LNCAP (cell line): ENCODE data around the gene UBXN7.

Experiments used
- TF ChIP-seq, protein P1 (sequence below): fragments of 450-650 bp; IDR thresholded peaks from 2 replicates; pipeline ENCODE4 v1.5.1; 2017; ENCODE audit warnings: mild to moderate bottlenecking

The UBXN7 gene

DNA sequence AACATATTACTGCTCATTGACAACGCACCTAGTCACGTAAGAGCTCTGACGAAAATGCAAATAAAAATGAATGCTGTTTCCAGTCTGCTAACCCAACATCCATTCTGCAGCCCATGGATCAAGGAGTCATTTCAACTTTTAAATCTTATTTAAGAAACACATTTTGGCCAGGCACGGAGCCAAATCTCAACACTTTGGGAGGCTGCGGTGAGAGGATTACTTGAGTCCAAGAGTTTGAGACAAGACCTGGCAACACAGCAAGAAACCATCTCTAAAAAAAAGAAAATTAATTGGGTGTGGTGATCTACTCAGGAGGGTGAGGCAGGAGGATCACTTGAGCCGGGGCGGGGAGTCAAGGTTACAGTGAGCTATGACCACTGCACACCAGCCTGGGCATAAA lies 71.6 kb downstream of the UBXN7 start:
- TF ChIP-seq, protein P1, sequence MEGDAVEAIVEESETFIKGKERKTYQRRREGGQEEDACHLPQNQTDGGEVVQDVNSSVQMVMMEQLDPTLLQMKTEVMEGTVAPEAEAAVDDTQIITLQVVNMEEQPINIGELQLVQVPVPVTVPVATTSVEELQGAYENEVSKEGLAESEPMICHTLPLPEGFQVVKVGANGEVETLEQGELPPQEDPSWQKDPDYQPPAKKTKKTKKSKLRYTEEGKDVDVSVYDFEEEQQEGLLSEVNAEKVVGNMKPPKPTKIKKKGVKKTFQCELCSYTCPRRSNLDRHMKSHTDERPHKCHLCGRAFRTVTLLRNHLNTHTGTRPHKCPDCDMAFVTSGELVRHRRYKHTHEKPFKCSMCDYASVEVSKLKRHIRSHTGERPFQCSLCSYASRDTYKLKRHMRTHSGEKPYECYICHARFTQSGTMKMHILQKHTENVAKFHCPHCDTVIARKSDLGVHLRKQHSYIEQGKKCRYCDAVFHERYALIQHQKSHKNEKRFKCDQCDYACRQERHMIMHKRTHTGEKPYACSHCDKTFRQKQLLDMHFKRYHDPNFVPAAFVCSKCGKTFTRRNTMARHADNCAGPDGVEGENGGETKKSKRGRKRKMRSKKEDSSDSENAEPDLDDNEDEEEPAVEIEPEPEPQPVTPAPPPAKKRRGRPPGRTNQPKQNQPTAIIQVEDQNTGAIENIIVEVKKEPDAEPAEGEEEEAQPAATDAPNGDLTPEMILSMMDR, result no peak

DNA sequence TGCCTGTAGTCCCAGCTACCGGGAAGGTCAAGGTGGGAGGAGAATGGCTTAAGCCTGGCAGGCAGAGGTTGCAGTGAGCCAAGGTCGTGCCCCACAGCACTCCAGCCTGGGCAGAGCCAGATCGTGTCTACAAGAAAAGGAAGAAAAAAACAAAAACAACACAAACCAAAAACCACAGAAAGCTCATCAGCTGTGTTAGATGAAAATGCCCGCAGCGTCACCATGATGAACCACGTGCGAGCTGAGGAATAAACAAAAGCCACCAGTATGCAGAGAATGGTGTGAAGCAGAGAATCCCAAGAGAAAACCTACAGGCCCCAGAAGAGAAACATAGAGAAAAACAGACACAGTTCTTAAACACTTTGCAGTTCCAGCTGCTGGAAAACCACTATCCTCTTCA lies 74.3 kb downstream of the UBXN7 start:
- TF ChIP-seq, protein P1, result no peak

DNA sequence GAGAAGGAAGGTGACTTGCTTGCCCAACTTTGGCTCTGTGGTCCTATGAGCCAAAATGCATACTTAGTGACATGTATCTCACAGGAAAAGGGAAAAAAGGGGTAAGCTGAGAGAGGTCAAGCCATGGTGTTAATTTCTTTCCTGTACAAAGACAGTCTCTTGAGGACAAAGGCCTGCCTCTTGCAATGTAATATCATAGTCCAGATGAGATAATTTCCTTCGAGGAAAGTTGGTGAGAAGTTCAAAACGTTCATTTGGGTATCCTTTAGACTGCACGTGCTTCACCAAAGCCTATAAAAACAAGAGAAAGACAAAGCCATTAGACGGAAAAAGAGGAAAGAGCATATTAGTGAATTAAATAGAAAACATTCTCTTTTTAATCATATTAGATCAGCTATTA lies 75.7 kb downstream of the UBXN7 start:
- TF ChIP-seq, protein P1, result no peak

DNA sequence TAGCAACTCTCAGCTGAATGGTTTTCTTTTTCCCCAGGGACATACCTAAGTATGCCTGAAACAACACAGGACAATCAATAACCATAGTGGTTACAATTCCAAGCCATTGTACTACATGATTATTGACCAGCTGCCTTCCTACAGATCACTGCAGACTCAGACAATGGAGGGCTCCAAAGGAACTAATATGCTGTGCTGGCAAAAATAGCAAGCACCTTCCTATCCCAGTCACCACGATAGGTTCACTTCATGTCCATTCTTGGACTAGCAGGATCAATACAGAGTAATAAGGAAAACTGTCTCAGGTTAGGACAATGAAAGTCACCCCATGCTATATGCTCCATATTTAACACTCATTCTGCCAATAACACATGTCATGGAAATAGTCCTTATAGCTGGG lies 76.6 kb downstream of the UBXN7 start:
- TF ChIP-seq, protein P1, result no peak

DNA sequence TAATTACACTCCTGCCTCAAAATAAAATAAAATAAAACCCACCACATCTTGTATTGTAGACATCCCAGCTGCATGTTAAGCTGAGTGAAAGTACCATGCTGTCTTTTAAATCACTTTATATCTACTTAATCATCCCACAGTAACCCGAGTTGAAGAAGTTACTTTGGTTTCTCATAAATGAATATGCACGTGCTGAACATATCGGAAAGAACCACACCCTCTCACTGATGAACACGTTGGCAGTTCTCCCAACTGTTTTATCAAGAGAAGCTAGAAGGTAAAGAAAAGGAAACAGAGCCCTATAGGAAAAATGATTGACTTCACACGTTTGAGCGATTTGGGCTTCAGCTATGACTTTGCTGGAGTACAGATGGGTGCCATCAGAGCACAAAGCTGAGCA lies 78.1 kb downstream of the UBXN7 start:
- TF ChIP-seq, protein P1, result no peak

DNA sequence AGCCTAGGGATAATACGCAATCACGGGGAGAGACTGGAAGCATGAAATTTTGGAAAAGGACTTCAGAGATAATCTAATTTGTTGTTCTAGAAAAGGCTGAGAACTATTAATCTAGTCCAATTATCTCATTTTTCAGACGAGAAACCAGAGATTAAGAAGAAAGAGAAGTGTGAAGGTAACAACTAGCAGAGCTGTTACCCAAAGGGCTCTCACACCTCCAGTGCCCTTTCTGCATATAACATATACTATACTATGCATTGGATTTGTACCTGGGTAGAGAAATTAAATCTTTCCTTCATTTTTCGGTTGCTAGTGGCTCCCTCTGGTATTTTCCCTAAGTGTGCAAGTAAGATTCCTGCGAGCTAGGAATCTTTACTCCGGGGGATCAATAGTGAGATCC lies 80.7 kb downstream of the UBXN7 start:
- TF ChIP-seq, protein P1, result no peak

DNA sequence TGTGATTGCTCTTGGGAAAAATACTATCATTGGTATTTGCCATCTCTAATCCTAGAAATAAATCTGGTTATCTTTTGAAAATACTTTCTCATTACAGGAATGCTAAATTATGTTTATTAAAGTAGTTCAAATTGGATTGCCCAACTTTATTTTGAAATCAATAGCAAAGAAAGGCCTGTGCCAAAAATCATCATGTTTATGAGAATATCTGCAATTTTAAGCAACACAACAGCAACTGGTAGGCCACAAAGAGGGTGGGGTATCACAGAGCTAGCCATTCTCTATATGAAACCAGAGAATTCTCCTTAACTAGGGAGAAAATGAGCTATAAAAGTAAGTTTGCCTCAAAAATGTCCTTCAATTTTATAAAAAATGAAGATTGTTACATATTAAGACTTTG lies 82.2 kb downstream of the UBXN7 start:
- TF ChIP-seq, protein P1, result no peak

DNA sequence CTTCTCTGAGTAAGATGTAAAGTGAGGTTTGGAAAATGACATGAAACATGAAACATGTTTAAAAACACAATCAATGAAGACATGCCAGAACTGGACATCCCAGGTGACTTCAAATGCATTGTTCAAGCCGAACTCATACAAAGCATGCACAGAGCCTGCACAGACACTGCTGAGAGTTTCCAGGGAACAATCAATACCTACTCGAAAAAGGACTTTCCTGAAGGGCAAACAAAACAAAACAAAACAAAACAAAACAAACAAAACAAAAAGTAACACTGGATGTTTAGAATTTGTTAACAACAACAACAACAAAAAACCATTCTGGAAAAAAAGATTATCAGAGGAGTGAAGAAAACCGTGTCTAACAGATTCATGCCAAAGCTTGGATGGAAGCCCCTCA lies 83.5 kb downstream of the UBXN7 start:
- TF ChIP-seq, protein P1, result no peak
